ENCODE measurements around the gene DNAH3. TPM values are rescaled to one million over a fixed set of nuclear protein-coding genes. Genes with fewer than 3 reads are reported as not detected.

The DNAH3 gene
- total and polyA plus RNA-seq, 2 of the 13 experiments (the other 11 are each of a cell fraction or from before 2014, with no cell fraction given): 0.07 to 0.08 TPM

GRCh38 chr16:21175397-21175796, 24.8 kb upstream of the DNAH3 start:
- 75% methylated on average over 1 of the region's 1 CpG for WGBS (ENCODE audit: low lambda C conversion rate)
- Histone ChIP-seq H3K79me2 (ENCODE audit: insufficient read depth, low read length) (no peaks in the 10 kb centered on the region), H3K4me1 (ENCODE audit: insufficient read depth, low read length) (no peaks in the 10 kb centered on the region), H3K9me3 (ENCODE audit: low read length) (no peaks in the 10 kb centered on the region), H3K4me3 (replicated peaks in 1 of 3; ENCODE audit: insufficient read depth in 1 of 3, low read depth in 2 of 3, low read length in 3 of 3) (no peak overlapping the region), H3K27ac (ENCODE audit: extremely low read length, insufficient read depth, low read length) (no peak overlapping the region), H3K4me2 (ENCODE audit: low read depth, low read length) (no peak overlapping the region), H3K9ac (ENCODE audit: insufficient read depth, low read depth, low read length) (no peak overlapping the region), H4K20me1 (ENCODE audit: insufficient read depth, low read length) (no peaks in the 10 kb centered on the region), H3K36me3 (replicated peaks in 1 of 2; ENCODE audit: control insufficient read depth in 1 of 2, insufficient read depth in 2 of 2, low read length in 2 of 2) (0 out of 5 replicates have a peak, but pooled peaks cover 0 to 3% of the 10 kb centered on the region in 2 experiments), H2AFZ (ENCODE audit: low read length) (no peak overlapping the region), H3K27me3 (ENCODE audit: control insufficient read depth in 1 of 2, insufficient read depth in 2 of 2, low read length in 2 of 2) (no peaks in the 10 kb centered on the region)
- BruUV-seq (replicated peaks): no TSS peak
- POLR2A ChIA-PET: no interaction called here
- in situ Hi-C loops (cut with HindIII; ENCODE audit: extremely low pct_ligation_motif_present, low pct_unique_long_range_greater_than_20kb) (no loop called here), intact Hi-C loops (cut with micrococcal nuclease; ENCODE audit: unreplicated experiment) (no loop called here)
- FAIRE-seq (no peak), DNase-seq (ENCODE audit: low spot score) (no peak), ATAC-seq (no peak)
- TF ChIP-seq ZNF557 (CRISPR knock-in tag; IDR thresholded peaks at IDR 0.05) (no peak), ELF1 (CRISPR knock-in tag; IDR thresholded peaks at IDR 0.05) (peak; percentile 68), NPAS2 (CRISPR knock-in tag; IDR thresholded peaks at IDR 0.05; ENCODE audit: borderline replicate concordance) (no peak), ELF3 (CRISPR knock-in tag; IDR thresholded peaks at IDR 0.05) (0 out of 2 replicates have a peak, but pooled peaks have one; percentile 43), ZBTB40 (IDR thresholded peaks at IDR 0.05) (peak; percentile 82), ZBTB40 (CRISPR knock-in tag; IDR thresholded peaks at IDR 0.05) (peak; percentile 98)
- CTCF ChIA-PET (ENCODE audit: low intra/inter-chr PET ratio, low total read pairs): no interaction called here

Data from HepG2 (cell line).